Dermis microvascular lymphatic vessel endothelial cell (primary cell): Measurements from ENCODE around the gene PRKN. TPM values are rescaled to one million over a fixed set of nuclear protein-coding genes. Genes with fewer than 3 reads are reported as not detected.

Experiments
- DNase-seq, 2 donors: peaks; one replicate each; pipeline versions ENCODE4 v3.0.0 to v3.0.0-alpha.2; 2010; ENCODE audit warnings: low read depth in 2 of 2
- total RNA-seq: library from RNA; depleted of rRNA; stranded (reverse); fragments of >200 nt; gene quantifications from 2 replicates; pipeline ENCODE4 v1.2.1, GENCODE V29; 2014

The PRKN gene
- total RNA-seq, 1 donor from 2014 or later: 0.39 TPM

DNA sequence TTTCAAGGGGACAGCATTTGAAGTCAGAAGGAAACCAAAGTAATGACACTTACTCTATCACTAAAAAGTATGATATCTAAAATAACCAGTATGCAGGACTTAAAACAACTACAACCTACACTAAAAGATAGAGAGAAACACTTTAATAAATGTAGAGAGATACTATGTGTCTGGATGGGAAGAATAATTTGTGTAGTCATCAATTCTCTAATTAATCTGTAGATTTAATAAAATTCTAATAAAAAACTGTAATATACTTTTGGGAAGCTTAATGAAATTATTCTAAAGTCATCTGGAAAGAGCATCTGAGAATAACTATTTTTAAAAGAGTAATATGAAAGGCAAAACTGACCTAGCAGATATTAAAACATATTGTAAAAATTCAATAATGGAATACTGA, 52.1 kb downstream of the PRKN start:
- DNase-seq: no peak

DNA sequence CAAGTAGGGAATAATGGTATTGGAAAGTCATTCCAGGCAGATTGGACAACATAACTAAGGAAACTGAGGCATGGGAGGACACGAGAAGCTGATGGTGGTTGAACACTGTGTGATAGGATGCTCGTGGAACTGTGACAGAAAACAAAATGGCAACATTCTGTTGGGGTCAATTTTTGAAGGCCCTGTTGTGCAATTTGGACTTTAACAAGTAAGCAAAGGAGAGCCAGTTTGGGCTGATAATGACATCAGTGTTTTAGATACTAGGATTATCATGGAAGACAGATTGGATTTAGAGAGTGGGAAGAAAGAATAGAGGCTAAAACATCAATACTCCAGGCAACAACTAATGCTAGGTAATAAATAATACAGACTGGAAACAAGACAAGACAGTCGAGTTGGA, 53.1 kb downstream of the PRKN start:
- no peak for DNase-seq

GRCh38 chr6:162671580-162672165, 55.9 kb downstream of the PRKN start:
- DNase-seq: no peak

DNA sequence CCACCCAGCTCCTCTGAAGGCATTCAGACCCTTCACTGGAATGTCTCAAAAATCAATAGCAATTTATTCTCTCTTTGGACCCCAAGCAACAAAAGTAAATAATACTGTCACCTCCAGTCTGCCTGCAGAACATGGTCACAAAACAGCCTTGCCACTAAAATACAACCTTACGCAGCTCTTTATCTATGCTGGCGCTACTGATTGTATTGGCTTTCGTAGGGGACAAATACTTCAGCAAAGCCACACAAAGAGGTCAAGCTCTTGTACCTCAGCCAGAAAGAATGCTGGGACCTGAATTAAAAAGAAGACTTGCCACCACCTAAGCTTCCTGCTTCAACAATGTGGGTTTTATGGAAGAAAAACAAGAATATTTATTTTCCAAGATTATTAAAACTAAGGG, 57.2 kb downstream of the PRKN start:
- DNase-seq: no peak

- no peak for DNase-seq
Measured at GRCh38 chr6:162666246-162666645, 61.3 kb downstream of the PRKN start.

DNA sequence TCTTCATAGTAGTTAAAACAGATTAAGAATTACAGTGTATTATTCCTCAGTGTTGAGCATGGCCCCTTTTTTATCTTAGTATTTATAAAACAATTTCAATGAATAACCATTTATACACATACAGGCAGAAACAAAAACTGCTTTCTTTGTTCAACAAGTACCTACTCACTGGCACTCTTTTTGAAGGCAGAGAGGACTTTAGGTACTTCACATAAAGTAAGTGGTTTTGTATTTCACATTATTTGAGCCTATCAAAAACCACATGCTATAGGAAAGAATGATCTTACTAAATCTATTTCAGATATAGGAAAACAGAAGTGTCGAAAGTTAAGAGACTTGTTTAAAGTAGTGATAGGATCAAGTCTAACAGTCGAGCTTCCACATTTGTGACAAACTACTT, 73.8 kb downstream of the PRKN start:
- no peak for DNase-seq

DNA sequence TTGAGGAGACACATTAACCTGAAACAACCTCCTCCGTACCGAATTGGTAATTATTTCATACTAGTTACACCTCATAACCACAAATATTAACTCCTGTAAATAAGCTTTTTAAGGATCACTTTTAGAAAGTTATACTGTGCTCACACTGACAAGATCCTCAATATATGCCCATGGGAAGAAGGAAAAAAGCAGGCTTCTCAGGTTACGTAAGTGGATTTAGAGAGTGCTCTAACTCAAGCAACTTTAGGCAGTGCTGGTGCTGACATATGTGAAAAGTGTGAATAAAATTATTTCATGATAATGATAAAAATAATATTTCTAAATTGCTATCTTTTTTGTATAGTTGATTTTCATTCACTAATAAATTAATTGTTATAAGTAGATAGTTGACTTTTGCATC, 76.1 kb downstream of the PRKN start:
- DNase-seq: no peak

DNA sequence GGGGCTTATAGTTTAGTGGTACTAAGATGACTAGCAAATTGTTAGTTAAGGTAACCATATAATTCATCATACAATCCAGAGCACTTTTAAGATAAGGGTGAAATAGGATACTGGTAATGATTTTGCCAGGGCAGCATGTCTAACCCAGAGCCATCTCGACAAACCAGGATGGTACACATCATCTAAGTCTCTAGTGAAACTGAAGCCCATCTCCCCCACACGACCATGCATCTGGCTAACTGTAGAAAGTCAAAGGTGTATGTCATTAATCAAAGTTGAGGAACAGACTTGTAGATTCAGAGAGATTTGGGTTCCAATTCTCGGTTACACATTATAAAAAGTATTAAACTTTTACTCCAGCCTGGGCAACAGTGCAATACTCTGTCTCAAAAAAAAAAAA, 78.3 kb downstream of the PRKN start:
- DNase-seq: no peak

DNA sequence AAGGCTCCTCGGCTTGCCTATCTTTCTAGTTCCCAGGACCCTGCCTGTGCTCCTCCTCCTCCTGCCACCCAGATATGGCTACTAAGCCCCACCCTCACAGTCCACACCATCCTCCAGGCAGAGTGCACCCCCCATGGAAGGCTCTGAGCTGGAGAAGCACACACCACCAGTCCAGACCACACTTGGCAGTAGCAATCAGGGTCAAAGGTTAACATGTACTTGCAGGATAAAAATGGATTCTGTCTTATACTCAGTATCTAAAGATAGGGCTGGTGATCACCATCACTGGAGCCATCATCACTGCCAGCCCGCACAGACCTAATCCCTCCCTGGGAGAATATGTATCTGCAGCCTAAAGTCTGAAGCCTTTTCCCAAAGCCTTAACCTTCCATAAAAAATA, 83.4 kb downstream of the PRKN start:
- DNase-seq: no peak

- DNase-seq: no peak
Measured at GRCh38 chr6:162640756-162641155, 86.8 kb downstream of the PRKN start.

GRCh38 chr6:162639951-162640350, 87.6 kb downstream of the PRKN start:
- DNase-seq: no peak

GRCh38 chr6:162638931-162639574, 88.5 kb downstream of the PRKN start:
- DNase-seq: no peak

DNA sequence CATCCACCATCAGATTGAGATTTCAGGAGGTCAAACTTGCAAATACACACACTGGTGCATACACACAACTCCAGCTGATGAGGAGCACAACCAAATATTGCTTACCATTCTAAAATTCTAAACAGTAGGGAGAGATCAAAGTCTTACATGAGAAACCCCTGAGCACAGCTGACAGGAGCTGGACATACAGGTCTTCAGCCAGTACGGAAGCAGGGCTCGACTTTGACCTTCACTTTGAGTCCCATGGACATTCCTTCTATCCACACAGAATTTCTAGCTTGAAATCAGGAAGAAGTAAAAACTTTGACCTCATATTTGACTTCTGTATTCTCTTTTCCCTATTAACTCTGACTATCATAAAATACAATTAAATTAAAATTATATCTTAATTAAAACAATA, 90.2 kb downstream of the PRKN start:
- DNase-seq: no peak

GRCh38 chr6:162636167-162636566, 91.4 kb downstream of the PRKN start:
- DNase-seq: no peak

GRCh38 chr6:162631546-162631945, 96.0 kb downstream of the PRKN start:
- DNase-seq: no peak

- no peak for DNase-seq
Measured at GRCh38 chr6:162630069-162630468, 97.5 kb downstream of the PRKN start.

GRCh38 chr6:162627825-162628224, 99.7 kb downstream of the PRKN start:
- no peak for DNase-seq

GRCh38 chr6:162627362-162627761, 100.2 kb downstream of the PRKN start:
- DNase-seq: no peak

DNA sequence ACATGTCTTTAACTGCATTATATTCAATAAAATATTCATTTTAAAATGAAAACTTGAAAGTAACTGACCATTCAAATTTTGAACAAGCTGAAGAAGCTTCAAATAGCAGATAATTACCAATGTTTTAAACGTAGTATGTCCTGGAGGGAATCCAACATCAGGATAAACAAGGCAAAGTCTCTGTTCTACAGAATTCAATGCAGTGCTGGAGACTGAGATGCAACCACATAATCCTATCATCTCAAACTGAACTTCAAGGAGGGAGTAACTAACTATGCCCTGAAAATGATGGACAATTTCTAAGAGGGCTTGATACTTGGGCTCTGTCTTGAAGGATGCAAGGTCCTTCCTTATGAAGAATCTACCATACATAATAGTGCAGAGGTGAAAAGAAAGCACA, 100.7 kb downstream of the PRKN start:
- DNase-seq: no peak

DNA sequence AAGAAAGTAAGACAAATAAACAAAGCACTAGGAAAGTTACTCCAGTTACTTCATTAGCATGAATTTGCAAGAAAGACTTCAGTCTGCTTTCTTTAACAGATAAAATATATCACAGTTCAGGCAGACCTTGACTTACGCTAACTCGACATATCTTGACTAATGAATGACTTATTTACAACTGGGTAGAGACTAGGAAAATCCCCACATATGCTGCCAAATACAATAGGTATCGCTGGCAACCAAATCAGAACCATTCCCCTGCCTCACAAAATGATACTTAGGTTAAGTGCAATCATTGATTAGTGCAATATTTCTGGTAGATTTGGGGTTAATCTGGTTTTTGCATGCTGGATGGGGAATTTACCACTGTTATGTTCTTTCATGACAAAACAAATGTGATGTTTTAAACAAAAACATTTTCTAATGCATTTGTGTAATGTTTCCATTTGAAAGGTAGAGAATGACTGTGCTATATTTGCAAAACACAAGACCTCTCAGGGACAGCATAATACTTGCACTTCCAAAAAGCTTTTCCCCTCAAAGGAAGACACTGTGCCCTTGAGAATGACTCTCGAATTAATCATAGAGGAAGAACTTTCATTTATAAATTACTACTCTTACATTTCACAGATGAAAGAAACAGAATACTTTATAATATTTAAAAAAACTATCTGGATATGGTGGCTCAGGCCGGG, 101.6 kb downstream of the PRKN start:
- no peak for DNase-seq

GRCh38 chr6:162622572-162622971, 105.0 kb downstream of the PRKN start:
- no peak for DNase-seq

- no peak for DNase-seq
Measured at GRCh38 chr6:162621246-162621645, 106.3 kb downstream of the PRKN start.

DNA sequence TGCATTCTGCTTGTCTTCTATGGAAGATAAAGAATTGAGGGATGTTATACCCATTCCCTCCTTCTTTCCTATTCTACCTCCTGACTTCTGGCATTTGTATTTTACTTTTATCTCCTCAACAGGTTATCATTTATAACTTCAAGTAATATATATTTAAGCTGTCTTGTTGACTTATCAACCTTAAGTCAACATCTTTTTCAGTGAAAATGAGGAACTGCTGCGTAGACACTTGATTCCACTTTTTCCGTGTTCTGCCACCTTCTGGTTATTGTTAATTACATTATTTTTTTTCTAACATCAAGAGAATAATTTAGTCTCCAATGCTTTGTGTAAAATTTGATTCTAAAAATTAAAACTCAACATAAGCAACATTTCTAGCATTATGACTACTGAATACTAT, 107.5 kb downstream of the PRKN start:
- DNase-seq: no peak
